ENCODE measurements around the gene RPTOR.
"Not testable (repeated sequence)": the region's sequence is repeated elsewhere in the genome, so short reads cannot be mapped to it uniquely, and the experiment has no call there.

Gene RPTOR

DNA sequence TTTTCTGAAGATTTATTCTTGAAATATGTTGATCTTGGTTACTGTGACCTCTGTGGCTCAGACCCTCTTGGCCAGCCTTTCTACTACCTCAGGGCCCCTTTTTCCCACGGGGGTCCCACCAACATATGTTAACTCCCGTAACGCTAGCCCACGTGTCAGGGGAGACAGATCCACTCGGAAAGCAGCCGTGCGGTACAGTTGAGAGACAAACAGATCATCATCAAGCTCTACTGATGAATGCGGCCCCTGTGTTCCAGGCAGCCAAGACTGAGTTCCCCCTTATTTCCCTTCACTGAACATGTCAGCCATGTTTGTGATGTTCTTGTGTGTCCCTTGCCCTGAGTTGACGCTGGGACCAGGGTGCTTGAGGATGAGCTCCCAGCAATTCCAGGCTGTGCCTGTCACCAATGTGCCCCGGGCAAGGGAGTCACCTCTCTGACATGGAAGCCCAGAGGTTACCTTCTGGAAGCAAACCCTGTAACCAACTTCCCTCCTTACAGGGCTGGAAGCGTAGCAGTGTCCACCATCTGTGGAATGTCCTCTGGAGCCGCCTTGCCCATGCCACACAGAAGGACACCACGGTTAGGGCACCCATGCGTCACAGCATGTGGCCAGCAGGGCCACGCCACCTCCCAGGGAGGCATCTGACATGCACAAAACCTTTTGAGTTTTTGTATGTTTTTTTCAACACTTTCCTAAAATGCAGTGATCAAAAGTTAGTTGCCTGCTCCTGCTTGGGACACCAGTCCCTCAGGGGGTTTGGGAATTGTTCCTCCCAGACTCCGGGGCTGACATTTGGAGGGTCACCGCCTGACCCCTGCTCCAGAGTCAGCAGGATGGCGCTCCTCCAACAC, 253.3 kb downstream of the RPTOR start:
- DNase-seq (ENCODE audit: low spot score) = no peak

DNA sequence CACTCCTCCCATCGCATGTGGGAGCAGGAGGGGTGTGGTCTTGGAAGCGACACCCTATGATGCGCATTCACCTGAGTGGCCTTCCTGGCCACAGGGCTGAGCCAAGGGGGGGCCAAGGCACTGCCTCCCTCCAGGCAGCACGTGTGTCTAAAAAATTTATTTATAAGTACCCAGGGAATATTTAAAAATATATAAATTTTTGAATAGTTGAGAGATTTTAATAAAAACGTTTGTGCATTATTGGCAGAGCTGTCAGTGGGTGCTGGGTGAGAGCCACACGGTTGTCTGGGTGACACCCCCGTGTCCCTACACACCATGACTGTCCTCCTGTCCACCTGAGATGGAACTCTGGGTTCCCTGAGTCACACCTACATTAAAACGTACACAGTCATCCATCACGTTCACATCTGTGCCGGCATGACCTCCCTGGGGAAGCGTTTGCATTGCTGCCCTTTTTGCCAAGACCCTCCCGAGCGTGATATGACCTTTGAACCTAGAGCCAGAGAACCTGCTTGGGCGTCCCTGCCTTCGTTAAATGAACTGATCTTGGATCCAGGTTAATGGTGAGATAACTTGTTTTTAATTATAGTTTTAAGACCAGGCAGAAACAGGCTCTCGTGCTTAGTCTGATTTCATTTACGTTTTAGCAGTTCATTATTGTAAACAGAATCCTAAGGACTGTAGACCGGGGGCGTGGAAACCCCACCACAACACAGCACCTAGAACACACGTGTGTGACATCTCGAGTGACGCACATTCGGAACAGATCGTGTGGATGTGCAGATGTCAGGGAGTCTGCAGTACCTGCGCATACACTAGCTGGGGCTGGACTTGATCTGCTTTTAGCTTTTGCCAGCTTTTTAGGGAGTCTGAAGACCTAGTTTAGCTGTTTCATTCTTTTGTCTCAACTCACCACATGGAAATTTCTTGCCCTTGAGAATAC, 254.2 kb downstream of the RPTOR start:
- no peak for DNase-seq (ENCODE audit: low spot score)

DNA sequence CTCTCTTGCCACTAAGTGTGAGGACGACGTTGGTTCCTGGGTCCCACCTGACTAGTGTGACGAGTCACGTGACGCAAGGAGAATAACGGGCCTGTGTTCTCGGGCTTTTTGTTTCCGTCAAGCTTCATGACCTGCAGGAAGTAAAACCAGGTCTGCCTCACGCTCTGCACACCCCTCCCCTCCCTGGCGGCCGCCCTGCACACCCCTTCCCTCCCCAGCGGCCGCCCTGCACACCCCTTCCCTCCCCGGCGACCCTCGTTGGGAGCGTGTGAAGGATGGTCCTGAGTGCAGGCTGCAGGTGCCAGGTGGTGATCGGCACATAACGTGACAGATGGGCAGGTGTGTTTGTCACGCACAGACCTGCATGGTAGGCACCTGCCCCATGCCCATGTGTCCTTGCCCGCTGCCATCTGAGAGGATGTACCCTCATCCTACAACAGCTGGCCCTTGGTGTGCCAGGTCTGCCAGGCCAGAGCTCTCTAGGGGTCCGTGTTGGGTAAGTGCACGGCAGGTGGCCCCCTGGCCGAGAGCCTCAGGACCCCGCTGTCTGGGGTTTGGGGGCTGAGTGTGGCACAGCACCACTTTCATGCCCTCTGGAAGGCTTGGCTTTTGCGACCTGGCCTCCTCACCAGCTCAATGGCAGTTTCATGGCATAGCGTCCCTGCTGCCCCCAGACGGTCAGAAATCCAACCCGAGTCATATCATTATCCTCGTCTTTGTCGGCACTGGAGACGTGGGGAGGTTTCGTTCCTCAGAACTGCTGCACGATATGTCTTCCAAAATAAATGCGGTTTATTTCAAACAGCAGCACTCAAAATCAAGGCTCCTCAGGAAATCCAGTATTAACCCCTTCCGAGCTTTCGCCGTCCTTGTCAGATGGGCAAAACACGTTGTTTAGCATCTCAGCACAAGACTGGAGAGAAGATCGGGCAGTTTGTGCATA, 255.2 kb downstream of the RPTOR start:
- no peak for DNase-seq (ENCODE audit: low spot score)

DNA sequence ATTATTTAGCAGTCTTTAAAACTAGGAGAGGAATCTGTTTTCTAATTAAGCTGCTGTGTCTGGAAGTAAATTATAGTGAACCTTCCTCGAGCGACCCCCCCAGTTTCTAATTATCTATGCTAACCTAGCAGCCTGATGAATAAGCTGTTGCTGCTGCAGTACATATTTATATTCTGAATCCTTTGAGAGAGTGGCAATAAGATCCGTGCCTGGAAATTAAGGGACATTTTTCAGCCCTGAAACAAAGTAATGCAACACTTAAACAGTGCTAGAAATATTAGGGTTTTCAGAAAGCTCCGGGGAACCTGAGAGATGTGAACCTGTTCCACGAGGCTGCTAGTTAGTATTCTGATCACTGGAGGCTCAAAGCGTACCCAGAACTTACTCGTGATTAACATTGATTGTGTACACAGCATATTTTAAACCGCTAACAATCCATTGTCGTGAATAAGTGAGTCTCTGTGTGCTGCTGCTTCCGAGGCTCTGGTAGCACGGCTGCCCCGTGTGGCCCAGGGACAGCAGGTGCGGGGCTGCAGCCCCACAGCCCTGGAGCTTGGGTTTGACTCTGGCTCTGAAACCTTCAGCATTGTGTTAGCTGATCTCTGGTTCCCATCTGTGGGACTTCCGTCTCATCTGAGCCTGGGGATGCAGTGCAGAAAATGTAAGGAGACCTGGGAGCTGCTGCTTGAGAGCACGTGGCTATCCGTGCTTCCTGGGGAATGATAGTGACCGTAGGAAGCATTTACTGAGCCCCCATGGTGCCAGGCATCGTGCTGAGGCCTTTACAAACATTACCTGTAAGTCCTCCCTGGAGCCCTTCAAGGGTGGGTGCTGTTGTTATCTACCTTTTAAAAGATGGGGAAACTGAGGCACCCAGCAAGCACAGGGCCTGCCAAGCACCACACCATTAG, 256.1 kb downstream of the RPTOR start:
- DNase-seq (ENCODE audit: low spot score) = no peak

DNA sequence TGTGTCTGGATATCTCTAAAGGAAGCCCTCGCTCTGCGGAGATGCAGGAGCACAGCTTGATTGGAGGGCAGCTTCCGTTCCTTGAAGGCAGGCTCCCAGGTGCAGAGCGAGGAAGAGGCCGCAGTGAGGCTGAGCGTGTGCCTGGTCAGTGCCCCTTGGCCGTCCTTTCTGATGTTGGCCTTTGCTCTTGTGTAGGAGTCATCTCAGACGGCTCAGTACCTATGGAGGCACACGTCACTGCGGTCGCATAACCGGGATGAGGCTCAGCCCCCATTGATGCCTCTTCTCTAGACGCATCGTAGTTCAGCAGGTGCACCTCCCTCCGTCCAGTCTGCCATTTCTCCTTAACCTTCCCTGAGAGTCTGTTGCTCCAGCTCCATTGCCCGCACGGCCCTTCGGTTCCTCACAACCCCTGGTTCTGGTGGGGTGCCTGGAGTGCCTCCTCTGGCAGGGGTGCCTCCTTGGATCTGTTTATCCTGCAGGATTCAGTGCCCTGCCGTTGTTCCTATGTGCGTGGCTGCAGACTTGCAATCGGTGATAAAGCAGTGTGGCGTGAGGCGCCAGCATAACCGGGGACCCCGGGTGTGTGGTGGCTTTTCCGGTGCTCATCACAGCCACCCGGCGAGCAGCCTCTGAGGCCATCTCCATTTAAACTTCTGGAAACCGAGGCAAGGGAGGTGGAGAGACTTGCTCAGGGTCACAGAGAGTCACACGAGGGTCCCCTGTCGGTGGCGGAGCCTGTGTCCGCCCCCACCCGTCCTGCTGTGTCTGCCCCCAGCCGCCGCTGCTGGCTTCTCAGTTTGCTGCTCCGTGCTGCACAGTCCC, 258.2 kb downstream of the RPTOR start:
- DNase-seq (ENCODE audit: low spot score) = no peak

DNA sequence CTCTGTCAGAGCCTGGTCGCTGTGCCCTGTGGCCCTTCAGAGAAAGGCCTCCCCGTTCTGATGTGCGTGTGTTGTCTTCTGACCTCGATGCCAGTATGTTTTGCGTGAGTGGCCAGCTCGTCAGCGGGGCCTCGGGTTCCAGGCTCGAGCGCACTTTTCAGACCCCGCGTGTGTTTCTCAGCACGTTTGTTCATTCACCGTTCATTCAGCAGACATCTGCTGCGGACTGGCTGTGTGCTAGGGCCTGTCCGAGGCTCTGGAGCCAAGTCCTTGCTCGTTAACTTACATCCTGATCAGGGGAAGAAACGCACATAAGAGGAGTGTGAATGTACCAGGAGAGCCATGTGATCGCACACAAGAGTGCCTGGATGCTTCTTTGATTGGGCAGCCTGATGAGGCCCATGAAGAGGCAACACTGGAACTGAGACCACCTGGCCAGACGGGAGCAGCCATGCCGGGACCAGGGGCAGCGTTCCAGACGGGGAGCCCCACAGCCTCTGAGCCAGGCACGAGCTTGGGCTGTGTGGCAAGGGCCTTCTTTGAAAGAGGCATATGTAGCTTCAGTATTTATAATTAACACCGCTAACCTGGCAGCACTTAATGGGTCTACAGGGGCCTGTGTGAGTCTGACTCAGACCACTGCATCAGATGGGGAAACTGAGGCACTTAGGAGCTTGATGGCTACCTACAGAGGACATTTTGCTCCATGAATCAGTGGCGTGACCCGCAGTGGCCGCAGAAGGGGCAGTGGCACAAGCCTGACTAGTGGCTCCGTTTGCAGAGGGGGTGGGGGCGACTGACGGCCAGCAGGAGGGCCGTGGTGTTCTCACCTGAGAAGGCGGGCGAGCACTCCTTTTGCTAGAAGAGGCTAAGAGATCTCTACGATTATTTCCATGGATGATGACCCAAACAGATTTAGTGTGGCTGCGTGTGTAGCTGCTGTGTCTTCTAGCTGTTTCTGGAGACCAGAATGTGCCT, 259.1 kb downstream of the RPTOR start:
- DNase-seq (ENCODE audit: low spot score) = no peak

DNA sequence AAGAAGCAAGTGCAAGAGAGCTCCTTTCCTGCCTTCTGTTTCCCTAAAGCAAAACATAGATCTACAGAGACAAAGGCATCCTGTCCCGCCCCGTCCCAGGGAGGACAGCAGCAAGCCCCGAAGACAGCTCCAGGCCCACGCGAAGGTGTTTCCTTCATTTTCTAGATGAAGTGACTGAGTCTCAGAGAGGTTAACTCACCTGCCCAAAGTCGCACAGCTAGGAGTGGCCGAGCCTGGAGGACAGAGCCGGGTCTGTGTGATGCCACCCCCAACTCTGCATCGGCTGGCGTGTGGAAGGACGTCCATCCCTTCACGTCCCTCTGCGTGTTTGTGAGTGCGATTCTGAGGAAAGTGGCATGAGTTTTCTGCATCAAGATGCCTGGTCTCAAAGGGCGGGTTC, 259.8 kb downstream of the RPTOR start:
- DNase-seq (ENCODE audit: low spot score) = no peak

DNA sequence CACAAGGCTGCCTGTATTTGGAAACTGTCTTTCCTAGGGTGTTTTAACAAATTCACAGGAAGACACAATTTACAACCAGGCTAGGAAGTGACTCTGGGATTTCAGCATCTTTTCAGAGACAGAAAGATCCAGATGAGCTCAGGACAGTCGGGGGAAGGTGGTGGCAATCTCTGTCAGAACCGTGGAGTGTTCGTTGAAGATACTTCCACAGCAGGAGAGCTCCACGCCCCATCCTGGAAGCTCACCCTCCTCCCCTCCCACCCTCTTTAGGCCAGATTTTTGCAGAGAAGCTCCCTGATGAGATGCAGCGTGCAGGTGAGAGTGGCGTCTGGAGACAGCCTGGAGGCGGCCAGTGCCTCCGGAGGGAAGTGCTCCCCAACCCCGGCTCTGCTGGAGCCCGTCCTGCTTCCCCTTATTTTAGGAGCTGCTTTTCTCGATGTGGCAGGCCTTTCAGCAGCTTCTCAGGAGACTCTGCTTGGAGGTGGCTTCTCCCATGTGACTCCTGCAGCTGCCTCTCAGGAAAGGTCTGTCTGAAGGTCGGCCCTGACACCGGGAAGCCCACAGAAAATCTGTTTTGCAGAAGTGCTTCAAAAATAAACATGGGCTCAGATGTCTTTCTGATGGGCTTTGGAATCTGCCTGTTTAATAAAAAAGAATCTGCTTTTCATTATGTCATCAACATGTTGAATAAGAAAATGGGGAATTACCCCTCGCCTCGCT, 260.6 kb downstream of the RPTOR start:
- no peak for DNase-seq (ENCODE audit: low spot score)

DNA sequence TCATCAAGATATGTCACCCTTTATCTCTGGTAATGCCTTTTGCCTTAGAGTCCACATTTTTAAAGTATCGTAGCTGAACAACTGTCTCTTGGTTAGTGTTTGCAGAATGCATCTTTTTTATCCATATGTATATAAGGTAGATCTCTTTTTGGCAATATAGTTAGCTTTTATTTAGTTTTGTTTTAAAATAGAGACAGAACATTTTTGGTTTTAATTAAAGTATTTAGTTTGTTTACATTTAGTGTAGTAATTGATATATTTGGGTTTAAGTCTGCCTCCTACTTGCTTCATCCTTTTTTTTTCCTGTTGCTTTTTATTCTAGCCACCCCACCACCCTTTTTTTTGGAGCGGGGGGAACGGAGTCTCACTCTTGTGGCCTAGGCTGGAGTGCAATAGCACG, 262.4 kb downstream of the RPTOR start:
- DNase-seq (ENCODE audit: low spot score) = no peak

DNA sequence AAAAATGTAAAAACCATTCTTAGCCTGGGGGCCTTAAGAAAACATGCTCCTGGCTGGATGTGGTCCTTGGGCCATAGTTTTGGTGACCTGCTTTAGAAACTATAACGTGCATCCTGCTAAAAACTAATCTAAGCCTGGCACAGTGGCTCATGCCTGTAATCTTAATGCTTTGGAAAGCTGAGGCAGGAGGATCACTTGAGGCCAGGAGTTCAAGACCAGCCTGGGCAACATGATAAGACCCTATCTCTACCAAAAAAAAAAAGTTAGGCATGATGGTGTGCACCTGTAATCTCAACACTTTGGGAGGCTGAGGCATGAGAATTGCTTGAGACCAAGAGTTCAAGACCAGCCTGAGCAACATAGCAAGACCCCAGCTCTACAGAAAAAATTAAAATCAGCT, 263.2 kb downstream of the RPTOR start:
- no peak for DNase-seq (ENCODE audit: low spot score)

DNA sequence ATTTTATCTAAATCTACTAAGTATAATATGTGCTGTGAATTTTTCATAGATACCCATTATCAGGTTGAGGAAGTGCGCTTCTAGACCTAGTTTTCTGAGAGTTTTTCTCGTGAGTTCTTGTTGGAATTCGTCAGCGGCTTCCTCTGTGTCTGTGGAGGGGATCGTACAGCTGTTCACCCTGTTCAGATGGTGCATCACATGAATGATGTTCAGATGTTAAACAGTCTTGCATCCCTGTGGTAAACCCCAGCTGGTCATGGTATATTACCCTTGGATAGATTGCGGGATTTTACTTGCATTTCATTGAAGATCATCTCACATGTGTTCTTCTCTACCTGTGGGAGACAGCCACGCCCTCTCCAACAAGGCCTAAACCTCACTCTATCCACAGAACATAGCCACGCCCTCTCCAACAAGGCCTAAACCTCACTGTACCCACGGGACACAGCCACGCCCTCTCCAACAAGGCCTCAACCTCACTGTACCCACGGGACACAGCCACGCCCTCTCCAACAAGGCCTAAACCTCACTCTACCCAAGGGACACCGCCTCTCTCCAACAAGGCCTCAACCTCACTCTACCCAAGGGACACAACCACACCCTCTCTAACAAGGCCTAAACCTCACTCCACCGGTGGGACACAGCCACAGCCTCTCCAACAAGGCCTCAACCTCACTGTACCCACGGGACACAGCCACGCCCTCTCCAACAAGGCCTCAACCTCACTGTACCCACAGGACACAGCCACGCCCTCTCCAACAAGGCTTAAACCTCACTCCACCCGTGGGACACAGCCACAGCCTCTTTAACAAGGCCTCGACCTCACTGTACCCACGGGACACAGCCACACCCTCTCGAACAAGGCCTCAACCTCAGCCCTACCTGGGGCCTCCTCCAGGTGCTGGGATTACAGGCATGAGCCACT, 266.8 kb downstream of the RPTOR start:
- no peak for DNase-seq (ENCODE audit: low spot score)

DNA sequence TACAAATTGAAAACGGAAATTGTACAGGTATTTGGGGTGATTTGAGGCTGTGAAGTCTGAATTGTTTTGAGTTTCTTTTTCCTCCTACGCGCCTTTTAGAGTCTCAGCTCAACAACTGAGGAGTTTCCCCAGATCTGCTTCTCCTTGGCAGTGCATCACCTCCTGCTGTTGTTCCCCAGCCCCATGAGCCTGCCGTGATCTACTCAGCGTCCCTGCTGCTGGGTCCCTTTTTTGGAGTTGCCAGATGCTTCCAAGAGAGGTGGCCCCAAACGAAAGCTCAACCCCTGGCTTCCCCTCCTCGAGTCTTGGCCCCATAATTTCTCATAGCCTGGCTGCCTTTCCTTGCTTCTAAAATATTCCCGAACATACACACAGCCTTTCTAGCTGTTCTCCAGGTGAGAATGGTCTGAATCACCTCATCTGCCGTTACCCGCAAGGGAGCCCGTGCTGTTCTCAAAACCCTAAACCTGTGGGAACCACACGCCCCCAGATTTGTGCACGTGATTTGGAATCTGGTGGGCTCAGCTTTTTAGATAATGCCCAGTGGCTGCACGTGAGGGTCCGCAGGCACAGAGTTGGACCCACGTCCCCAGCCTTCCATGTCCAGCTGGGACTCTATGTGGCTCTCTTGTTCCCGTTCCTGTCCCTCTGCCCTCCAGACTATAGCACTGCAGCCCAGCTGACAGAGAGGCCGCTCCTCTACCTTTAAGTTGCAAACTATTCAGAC, 267.9 kb downstream of the RPTOR start:
- no peak for DNase-seq (ENCODE audit: low spot score)

DNA sequence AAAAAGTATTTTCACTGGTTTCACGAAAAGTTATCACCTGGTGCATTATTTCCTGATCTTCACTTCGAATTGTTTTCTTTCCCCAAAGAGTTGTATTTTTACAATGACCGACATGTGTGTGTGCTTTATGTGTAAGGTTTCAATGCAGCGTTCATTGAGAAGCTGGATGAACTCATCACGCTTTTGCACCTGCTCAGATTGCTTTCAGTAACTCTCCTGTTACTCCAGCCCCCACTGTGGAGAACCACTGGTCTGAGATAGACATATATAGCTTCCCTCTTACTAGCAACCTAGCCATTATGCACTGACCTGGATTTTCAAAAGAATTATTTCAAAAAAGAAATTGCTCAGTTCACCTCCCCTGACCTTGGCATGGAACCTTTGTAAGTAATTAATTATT, 268.7 kb downstream of the RPTOR start:
- DNase-seq (ENCODE audit: low spot score) = no peak

DNA sequence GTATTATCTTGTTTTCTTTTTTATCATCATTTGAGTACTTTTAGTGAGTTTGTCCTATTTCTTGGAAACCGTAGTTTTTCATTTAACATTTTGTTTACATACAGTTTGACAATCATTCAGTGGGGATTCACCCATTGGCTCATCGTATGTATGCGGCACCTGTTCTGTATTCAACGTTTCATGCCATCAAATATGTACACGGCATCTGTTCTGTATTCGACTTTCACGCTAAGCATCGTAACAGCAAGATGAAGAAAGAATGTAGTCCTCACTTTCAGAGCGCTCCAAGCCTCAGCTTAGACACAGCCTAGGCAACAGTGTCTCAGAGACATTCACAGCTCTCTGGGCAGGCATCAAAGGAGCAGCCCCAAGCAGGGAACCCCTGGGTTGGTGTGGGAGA, 269.9 kb downstream of the RPTOR start:
- DNase-seq (ENCODE audit: low spot score) = no peak

DNA sequence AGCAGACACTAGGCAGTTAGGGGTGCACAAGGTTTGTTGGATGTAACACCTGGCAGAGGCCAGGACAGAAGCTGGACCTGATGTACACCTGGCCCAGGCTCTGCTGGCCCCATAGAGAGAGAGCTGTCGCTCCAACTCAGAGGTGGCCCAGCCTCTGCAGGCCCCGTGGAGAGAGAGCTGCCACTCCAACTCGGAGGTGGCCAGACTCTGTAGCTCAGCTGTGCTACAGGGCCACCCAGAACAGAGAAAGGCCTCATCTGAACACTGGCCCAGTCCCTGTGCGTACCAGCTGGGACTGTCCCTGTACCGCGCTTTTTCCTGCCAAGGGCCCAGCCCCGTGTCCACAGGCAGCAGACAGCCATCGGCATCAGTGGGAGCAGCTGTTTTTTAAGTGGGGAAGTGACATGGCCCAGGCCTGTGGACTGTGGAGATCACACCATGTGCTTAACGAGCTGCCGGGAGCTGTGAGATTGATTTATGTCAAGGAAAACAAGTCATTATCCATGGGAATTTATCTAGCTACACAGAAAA, 270.6 kb downstream of the RPTOR start:
- no peak for DNase-seq (ENCODE audit: low spot score)

DNA sequence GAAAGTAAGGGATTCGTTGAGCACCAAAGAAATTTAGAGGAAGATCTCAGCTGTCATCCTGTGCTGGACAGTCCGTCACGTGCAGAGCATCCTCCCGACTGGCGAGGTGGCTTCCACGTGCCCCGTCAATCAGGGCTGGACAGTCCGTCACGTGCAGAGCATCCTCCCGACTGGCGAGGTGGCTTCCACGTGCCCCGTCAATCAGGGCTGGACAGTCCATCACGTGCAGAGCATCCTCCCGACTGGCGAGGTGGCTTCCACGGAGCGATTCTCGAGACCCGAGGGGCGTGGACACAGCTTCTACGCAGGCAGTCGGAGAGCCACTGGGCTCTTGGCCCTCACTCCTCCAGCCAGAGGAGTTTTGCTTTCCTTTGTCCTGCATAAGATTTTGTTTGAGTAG, 271.1 kb downstream of the RPTOR start:
- not testable (repeated sequence) for DNase-seq (ENCODE audit: low spot score)
